ENCODE measurements around the gene BEND5. TPM values are rescaled to one million over a fixed set of nuclear protein-coding genes. Genes with fewer than 3 reads are reported as not detected.

Gene BEND5
- total RNA-seq, 2 donors from 2014 or later = 0.35 to 5.3 TPM

GRCh38 chr1:48687282-48688045 lies 89.2 kb downstream of the BEND5 start:
- Mint-ChIP-seq H3K27me3 (peaks cover 10% of the 10 kb centered on the region), H3K4me3 (no peak overlapping the region), H3K9me3 (no peaks in the 10 kb centered on the region), H3K4me1 (no peaks in the 10 kb centered on the region), H3K36me3 (ENCODE audit: low read depth) (no peaks in the 10 kb centered on the region), H3K27ac (no peak overlapping the region)
- no peak for ATAC-seq (replicated peaks)

GRCh38 chr1:48686159-48686558 lies 90.5 kb downstream of the BEND5 start:
- no peak overlapping the region for H3K27ac Mint-ChIP-seq
- H3K36me3 Mint-ChIP-seq (ENCODE audit: low read depth) = no peaks in the 10 kb centered on the region
- no peaks in the 10 kb centered on the region for H3K9me3 Mint-ChIP-seq
- H3K4me3 Mint-ChIP-seq = no peak overlapping the region
- no peaks in the 10 kb centered on the region for H3K4me1 Mint-ChIP-seq
- H3K27me3 Mint-ChIP-seq = peaks cover 4% of the 10 kb centered on the region
- ATAC-seq (replicated peaks) = no peak

GRCh38 chr1:48684381-48684780 lies 92.3 kb downstream of the BEND5 start:
- Mint-ChIP-seq H3K27me3 (peaks cover 4% of the 10 kb centered on the region), H3K4me3 (no peak overlapping the region), H3K9me3 (no peaks in the 10 kb centered on the region), H3K36me3 (ENCODE audit: low read depth) (no peaks in the 10 kb centered on the region), H3K4me1 (no peaks in the 10 kb centered on the region), H3K27ac (no peak overlapping the region)
- no peak for ATAC-seq (replicated peaks)

- ATAC-seq (replicated peaks) = no peak
- no peaks in the 10 kb centered on the region for H3K9me3 Mint-ChIP-seq
- no peaks in the 10 kb centered on the region for H3K36me3 Mint-ChIP-seq (ENCODE audit: low read depth)
These were observed 92.9 kb downstream of the BEND5 start for GRCh38 chr1:48683839-48684238.

GRCh38 chr1:48681476-48682305 lies 95.0 kb downstream of the BEND5 start:
- Mint-ChIP-seq H3K36me3 (ENCODE audit: low read depth) (no peaks in the 10 kb centered on the region), H3K4me3 (no peak overlapping the region), H3K27me3 (peaks cover 5% of the 10 kb centered on the region), H3K4me1 (no peaks in the 10 kb centered on the region), H3K9me3 (no peaks in the 10 kb centered on the region), H3K27ac (no peak overlapping the region)
- no peak for ATAC-seq (replicated peaks)

More at GRCh38 chr1:48683839-48684238, 92.9 kb downstream of the BEND5 start:
- Mint-ChIP-seq H3K27me3 (peaks cover 4% of the 10 kb centered on the region), H3K4me1 (no peaks in the 10 kb centered on the region), H3K27ac (no peak overlapping the region), H3K4me3 (no peak overlapping the region)

GRCh38 chr1:48680411-48681035 lies 96.2 kb downstream of the BEND5 start:
- Mint-ChIP-seq H3K9me3 (no peaks in the 10 kb centered on the region), H3K27ac (no peak overlapping the region), H3K36me3 (ENCODE audit: low read depth) (no peaks in the 10 kb centered on the region), H3K27me3 (peaks cover 5% of the 10 kb centered on the region), H3K4me3 (no peak overlapping the region), H3K4me1 (no peaks in the 10 kb centered on the region)
- no peak for ATAC-seq (replicated peaks)

- no peaks in the 10 kb centered on the region for H3K9me3 Mint-ChIP-seq
- H3K4me3 Mint-ChIP-seq = no peak overlapping the region
These were observed 96.8 kb downstream of the BEND5 start for GRCh38 chr1:48679859-48680258.

GRCh38 chr1:48678710-48679505 lies 97.8 kb downstream of the BEND5 start:
- Mint-ChIP-seq H3K4me3 (no peak overlapping the region), H3K4me1 (no peaks in the 10 kb centered on the region), H3K27ac (no peak overlapping the region), H3K9me3 (no peaks in the 10 kb centered on the region), H3K27me3 (peaks cover 19% of the 10 kb centered on the region), H3K36me3 (ENCODE audit: low read depth) (no peaks in the 10 kb centered on the region)
- ATAC-seq (replicated peaks) = no peak

More at GRCh38 chr1:48679859-48680258, 96.8 kb downstream of the BEND5 start:
- Mint-ChIP-seq H3K27me3 (peaks cover 12% of the 10 kb centered on the region), H3K27ac (no peak overlapping the region), H3K4me1 (no peaks in the 10 kb centered on the region), H3K36me3 (ENCODE audit: low read depth) (no peaks in the 10 kb centered on the region)
- ATAC-seq (replicated peaks) = no peak
